Measurements from ENCODE around the gene SERTAD3. TPM values are rescaled to one million over a fixed set of nuclear protein-coding genes. Genes with fewer than 3 reads are reported as not detected.

Gene SERTAD3
- total and polyA plus RNA-seq, 10 of the 15 experiments (the other 5 are each of a cell fraction or from before 2014, with no cell fraction given) = 4.2 to 22.4 (median 13.7) TPM

GRCh38 chr19:40446263-40446784 is 2.2 kb upstream of the SERTAD3 start (continued):
- TF ChIP-seq ZNF687 (IDR thresholded peaks at IDR 0.05) (no peak), PML (IDR thresholded peaks at IDR 0.05; ENCODE audit: low read length) (no peak)

- Histone ChIP-seq H3K27me3 (replicated peaks in 1 of 2; ENCODE audit: control insufficient read depth in 2 of 2, insufficient read depth in 2 of 2, low read length in 1 of 2) (no peaks in the 10 kb centered on the region), H3K4me2 (ENCODE audit: control insufficient read depth, insufficient read depth) (no peak overlapping the region), H3K9me3 (replicated peaks; ENCODE audit: control insufficient read depth, insufficient read depth, low read length) (no peaks in the 10 kb centered on the region), H2AFZ (ENCODE audit: control insufficient read depth, low read depth, low read length) (no peak overlapping the region), H3K36me3 (ENCODE audit: control insufficient read depth in 2 of 2, insufficient read depth in 2 of 2, low read length in 1 of 2) (peaks cover 5 to 9% of the 10 kb centered on the region in 2 experiments; a peak in 3 of 4 replicates), H3K9ac (ENCODE audit: control insufficient read depth, insufficient read depth, low read length) (no peak overlapping the region), H3K27ac (ENCODE audit: control insufficient read depth, insufficient read depth) (no peak overlapping the region), H4K20me1 (ENCODE audit: control insufficient read depth, insufficient read depth) (no peaks in the 10 kb centered on the region), H3K4me3 (no peak overlapping the region), H3K79me2 (ENCODE audit: control insufficient read depth, insufficient read depth, low read length) (peaks cover 28% of the 10 kb centered on the region), H3K4me1 (ENCODE audit: control insufficient read depth, insufficient read depth, low read length) (peaks cover 5% of the 10 kb centered on the region; the same call in 1 of the 2 replicates)
- intact Hi-C loops (cut with micrococcal nuclease; ENCODE audit: unreplicated experiment) (loop anchor here (2.0 kb wide), 1 partner anchor 141 kb away; no protein-coding TSS in a partner anchor), in situ Hi-C loops (cut with MboI) (no loop called here)
- 63% methylated on average over 9 of the region's 9 CpGs for WGBS (ENCODE audit: insufficient coverage, insufficient replicate concordance, low lambda C conversion rate, missing lambda C conversion rate)
- DNase-seq (ENCODE audit: low read depth, low spot score) (no peak), ATAC-seq (no peak), FAIRE-seq (no peak)
- no TSS peak for BruUV-seq (replicated peaks)
- ChIA-PET SMC1A (ENCODE audit: uncharacterized antibody, unreplicated experiment) (interaction anchor here (1.2 to 4.2 kb wide), 2 partner anchors 25 to 98 kb away, joined by 3 to 35 read pairs; partner anchors contain the start of gene C19orf47), CTCF (interaction anchor here (0.8 to 4.6 kb wide), 4 partner anchors 25 to 141 kb away, joined by 3 to 40 read pairs (median 8); no protein-coding TSS in a partner anchor), POLR2A (interaction anchor here (4.7 kb wide), 1 partner anchor 19 kb away, joined by 49 read pairs; the partner anchor contains the start of gene SERTAD1), RAD21 (ENCODE audit: unreplicated experiment) (interaction anchor here (3.3 kb wide), 1 partner anchor 25 kb away, joined by 35 read pairs; no protein-coding TSS in a partner anchor)
- TF ChIP-seq ZBTB33 (IDR thresholded peaks at IDR 0.05) (no peak), GABPA (IDR thresholded peaks at IDR 0.05; ENCODE audit: low read depth) (no peak)
Measured at GRCh38 chr19:40445780-40446262, 1.7 kb upstream of the SERTAD3 start.

All from GM12878 (cell line).